HG02943 (cell line): ENCODE data around the gene ITM2C.

ENCODE experiments used
- ATAC-seq: cut with Tn5 transposase; IDR thresholded peaks from one replicate; pipeline ENCODE4 v1.9.1; 2021; ENCODE audit warnings: mild to moderate bottlenecking, low read depth, moderate library complexity; ENCODE audit not compliant: unreplicated experiment

The ITM2C gene

GRCh38 chr2:230904856-230905447 is 40.2 kb downstream of the ITM2C start:
- ATAC-seq, result no peak

- ATAC-seq, result no peak
These were observed 41.0 kb downstream of the ITM2C start for GRCh38 chr2:230905448-230906421.

- ATAC-seq, result no peak
These were observed 41.9 kb downstream of the ITM2C start for GRCh38 chr2:230906471-230907230.

DNA sequence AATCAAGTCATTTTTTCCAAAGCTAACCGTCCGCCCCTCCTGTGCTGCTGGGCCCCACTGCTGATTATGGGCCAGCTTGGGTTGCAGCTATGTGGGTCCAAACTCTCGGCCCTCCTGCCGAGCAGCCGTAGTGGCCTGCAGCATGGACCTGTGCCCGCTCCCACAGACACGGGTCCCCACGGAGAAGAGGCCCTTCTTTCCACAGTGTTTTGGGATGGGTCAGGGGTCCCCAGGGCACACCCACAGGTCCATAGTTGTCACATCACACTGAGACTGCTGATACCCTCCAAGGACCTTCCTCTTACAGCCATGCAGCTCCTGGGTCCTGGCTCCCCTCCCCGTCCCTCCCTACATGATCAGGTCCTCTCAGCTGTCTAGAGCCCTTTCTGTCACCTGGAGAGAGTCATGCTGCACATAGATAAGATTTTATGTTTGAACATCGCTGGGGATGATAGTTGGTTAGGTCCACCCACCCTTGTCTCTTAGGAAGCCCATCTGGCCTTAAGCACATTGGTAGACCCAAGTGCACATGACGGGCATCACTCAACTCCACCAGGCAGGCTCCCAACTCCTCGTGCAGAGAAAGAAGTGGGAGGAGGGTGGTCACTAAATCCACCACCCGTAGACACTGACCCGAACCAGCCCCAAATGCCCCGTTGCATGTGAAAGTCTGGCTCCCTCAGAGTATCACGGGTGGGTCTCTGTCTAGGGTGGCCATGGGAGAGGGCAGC is 42.8 kb downstream of the ITM2C start:
- ATAC-seq, result no peak

DNA sequence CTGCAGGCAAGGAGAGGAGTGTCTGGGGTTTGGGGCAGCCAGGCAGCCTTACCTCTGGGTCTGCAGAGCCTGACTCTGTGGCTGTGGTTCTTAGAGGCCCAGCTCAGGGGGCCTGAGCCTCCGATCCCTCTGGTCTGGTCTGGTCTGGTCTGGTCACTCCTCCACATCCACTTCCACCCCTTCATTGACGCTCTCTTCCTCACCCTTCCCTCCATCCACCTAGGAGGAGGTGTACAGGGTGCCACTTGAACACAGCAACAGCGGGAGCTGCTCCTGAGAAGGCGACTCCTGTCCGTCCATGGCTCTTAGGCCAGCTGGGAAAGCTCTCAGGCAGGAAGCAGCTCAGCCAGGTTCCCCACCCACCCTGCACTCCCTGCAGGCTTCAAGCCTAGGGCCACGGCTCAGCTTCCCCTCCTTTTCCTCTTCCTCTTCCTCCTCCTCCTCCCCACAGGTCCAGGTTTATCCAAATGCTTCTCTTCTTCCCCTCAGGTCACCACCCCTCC is 43.4 kb downstream of the ITM2C start:
- ATAC-seq, result no peak

DNA sequence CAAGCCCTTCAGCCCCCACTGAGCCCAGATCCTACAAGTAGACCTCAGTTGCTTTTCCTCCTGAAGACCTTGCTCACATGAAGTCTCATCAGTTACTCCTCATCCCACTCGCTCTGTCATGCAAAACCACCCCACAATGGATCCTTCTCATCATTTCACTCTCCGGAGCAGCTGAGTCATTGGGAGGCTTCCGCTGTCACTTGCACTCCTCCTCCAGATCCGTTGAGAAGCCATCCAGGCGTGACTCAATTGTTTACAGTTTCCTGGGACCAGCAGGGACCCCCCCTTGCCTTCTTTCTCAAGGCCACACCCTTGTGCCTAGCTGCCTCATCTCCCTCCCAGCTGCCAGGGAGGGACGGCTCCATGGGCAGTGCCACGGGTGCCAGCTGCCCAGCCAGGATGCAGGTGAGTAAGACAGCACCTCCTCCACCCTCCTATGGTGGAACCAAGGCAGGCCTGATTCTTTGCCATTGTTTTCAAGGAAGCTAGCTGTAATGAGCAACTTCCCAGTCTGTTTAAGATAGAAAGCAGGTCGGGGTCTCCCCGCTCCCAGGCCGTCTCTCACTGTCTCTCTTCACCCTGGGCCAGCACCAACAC is 44.0 kb downstream of the ITM2C start:
- ATAC-seq, result no peak

GRCh38 chr2:230909841-230910545 is 45.3 kb downstream of the ITM2C start:
- no peak for ATAC-seq

- no peak for ATAC-seq
These were observed 45.9 kb downstream of the ITM2C start for GRCh38 chr2:230910546-230911177.

GRCh38 chr2:230912046-230912445 is 47.3 kb downstream of the ITM2C start:
- no peak for ATAC-seq

DNA sequence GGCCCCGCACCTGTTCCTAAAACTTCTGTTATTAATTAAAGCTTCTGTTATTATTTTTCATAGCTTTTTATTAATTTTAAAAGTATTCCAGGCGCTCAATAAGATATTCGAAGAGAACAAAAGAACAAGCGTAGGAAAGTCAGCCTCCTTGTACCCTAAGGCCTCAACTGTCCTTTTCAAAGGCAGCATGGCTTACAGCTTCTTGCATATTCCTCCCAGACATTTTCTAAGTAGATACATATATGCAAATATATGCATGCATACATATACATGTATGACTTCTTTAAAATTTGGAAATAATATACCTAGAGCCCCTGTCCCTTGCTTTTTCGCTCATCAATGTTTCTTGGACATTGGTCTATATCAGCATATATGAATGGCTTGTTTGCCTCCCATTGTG is 48.0 kb downstream of the ITM2C start:
- ATAC-seq, result no peak

DNA sequence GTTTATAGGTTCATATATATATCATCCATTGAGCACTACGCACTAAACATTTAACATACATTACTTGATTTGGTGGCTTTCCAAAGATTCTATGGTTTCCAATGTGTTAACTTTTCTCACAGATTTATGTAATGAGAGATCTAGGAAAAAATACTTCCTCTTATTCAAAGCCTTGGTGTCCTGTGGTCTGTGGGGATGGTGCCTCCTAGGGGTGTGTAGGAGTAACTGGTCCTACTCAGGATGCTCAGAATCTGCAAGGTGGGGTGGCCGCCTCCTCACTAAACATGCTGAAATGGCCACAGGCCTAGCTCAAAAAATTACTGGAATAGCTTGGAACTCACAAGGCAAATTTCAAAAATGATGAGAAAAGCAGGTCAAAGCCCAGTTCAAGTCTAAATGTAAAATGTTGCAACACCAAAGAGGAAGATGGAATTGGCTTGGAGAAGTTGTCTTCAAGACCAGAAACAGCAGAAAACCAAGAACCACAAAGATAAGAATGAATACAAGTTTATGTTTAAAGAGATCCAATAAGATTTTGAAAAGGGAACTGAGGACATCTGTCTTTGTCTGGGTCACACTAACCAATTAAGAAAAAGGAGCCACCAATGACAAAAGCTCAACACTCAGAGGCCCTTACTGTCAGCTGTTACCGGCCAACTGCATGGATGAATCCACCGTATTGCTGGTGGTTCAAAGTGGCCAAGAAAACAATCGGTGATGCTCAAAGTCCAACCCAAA is 48.8 kb downstream of the ITM2C start:
- ATAC-seq, result no peak

- no peak for ATAC-seq
These were observed 50.1 kb downstream of the ITM2C start for GRCh38 chr2:230914886-230915285.

GRCh38 chr2:230915319-230915718 is 50.6 kb downstream of the ITM2C start:
- no peak for ATAC-seq

DNA sequence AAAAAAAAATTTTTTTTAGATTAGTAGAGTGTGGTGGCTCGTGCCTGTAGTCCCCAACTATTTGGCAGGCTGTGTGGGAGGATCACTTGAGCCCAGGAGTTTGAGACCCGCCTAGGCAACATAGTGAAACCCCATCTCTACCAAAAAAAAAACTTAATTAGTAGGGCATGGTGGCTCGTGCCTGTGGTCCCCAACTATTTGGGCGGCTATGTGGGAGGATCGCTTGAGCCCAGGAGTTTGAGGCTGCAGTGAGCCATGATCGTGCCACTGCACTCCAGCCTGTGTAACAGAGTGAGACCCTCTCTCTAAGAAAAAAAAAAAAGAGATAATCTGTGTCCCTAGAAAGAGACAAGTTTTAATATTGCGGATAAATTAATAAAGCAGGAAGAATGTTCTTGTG is 51.5 kb downstream of the ITM2C start:
- no peak for ATAC-seq

GRCh38 chr2:230919240-230919639 is 54.5 kb downstream of the ITM2C start:
- no peak for ATAC-seq

DNA sequence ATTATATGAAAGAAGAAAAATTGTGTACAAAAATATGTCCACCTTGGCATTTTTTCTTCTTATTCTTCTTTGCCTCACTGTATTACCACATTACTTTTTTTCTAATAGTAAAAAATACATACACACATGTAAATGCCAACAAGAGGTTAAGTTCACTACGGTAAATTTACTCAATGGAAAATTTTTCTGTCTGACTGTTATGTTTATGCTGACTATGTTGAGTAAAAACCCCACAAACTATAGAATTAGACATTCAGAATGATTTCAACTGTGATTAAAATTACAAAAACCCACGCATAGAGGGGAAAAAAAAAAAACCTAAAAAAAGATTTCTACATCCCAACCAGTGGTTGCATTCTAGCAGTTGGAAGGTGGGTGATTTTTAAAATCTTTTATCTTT is 54.9 kb downstream of the ITM2C start:
- no peak for ATAC-seq

- ATAC-seq, result no peak
These were observed 55.4 kb downstream of the ITM2C start for GRCh38 chr2:230920167-230920566.
